ENCODE measurements around the gene IQGAP2. TPM values are rescaled to one million over a fixed set of nuclear protein-coding genes. Genes with fewer than 3 reads are reported as not detected.

IQGAP2 gene
- total and polyA plus RNA-seq, 2 donors (not counting 1 experiment from before 2014, with no cell fraction given): 8.1 to 15.0 TPM

- CTCF ChIA-PET: no interaction called here
- no peak within 1 kb of the TSS for H3K27ac ChIP-seq (ENCODE audit: low read length in 2 of 2)
Measured at GRCh38 chr5:76622973-76623596, 220.0 kb downstream of the IQGAP2 start, which contains the start of gene F2RL2. Gene F2RL2, minus strand, starts transcription at chr5:76623403. Its CDS starts 173 bp downstream, at chr5:76623230.

More at GRCh38 chr5:76622973-76623596, 220.0 kb downstream of the IQGAP2 start, which contains the start of gene F2RL2:
- H3K4me2 ChIP-seq (replicated peaks; ENCODE audit: low read depth, low read length, poor library complexity, severe bottlenecking): no peak within 1 kb of the TSS
- no peak within 1 kb of the TSS for H3K9ac ChIP-seq (ENCODE audit: low read length)
- TF ChIP-seq CTCF (IDR thresholded peaks at IDR 0.05): no peak
- no peak for TF ChIP-seq EZH2 (IDR thresholded peaks at IDR 0.05; ENCODE audit: borderline replicate concordance, insufficient read depth, low read depth, low read length, poor library complexity, severe bottlenecking)
- H3K4me3 ChIP-seq (ENCODE audit: control extremely low read depth in 1 of 5, extremely low read depth in 1 of 5, insufficient read depth in 1 of 5, low read depth in 2 of 5, low read length in 4 of 5): no peak within 1 kb of the TSS
- POLR2A ChIA-PET: no interaction called here
- no peaks in the 10 kb centered on the region for H3K27me3 ChIP-seq (replicated peaks in 1 of 4; ENCODE audit: control extremely low read depth in 1 of 4, control insufficient read depth in 3 of 4, insufficient read depth in 4 of 4, low read length in 3 of 4)
- H3K9me3 Mint-ChIP-seq (ENCODE audit: insufficient read depth): no peaks in the 10 kb centered on the region
- no peaks in the 10 kb centered on the region for H4K20me1 ChIP-seq (ENCODE audit: control insufficient read depth, insufficient read depth, low read length, poor library complexity, severe bottlenecking)
- H3K4me3 Mint-ChIP-seq: no peak within 1 kb of the TSS
- no peaks in the 10 kb centered on the region for H3K27me3 Mint-ChIP-seq
- intact Hi-C loops (cut with micrococcal nuclease): no loop called here
- ATAC-seq (ENCODE audit: low read depth) (no peak), DNase-seq (no peak)
- no peaks in the 10 kb centered on the region for H3K4me1 ChIP-seq (ENCODE audit: control insufficient read depth in 2 of 2, insufficient read depth in 2 of 2, low read length in 2 of 2)
- no peaks in the 10 kb centered on the region for H3K36me3 ChIP-seq (replicated peaks in 1 of 2; ENCODE audit: control extremely low read depth in 1 of 2, control insufficient read depth in 1 of 2, extremely low read depth in 1 of 2, insufficient read depth in 2 of 2, low read length in 1 of 2)
- no peaks in the 10 kb centered on the region for H3K4me1 Mint-ChIP-seq
- H3K9me3 ChIP-seq (ENCODE audit: control extremely low read depth in 1 of 3, control insufficient read depth in 2 of 3, insufficient read depth in 1 of 3, low read length in 2 of 3): no peaks in the 10 kb centered on the region
- H3K27ac Mint-ChIP-seq: no peak within 1 kb of the TSS
- no peaks in the 10 kb centered on the region for H3K79me2 ChIP-seq (ENCODE audit: control insufficient read depth, insufficient read depth, low read length)
- 46% methylated on average over 4 of the region's 7 CpGs for WGBS (ENCODE audit: insufficient coverage)
- H2AFZ ChIP-seq (ENCODE audit: insufficient read depth, low read depth, low read length, poor library complexity, severe bottlenecking): no peak within 1 kb of the TSS
